Keratinocyte (primary cell): ENCODE results near the gene MEIS2. TPM values are rescaled to one million over a fixed set of nuclear protein-coding genes. Genes with fewer than 3 reads are reported as not detected.

ENCODE experiments used
- DNase-seq: peaks from one replicate; pipeline ENCODE4 v3.0.0-alpha.2; 2011; ENCODE audit warnings: low read depth, missing footprints, low spot score
- FAIRE-seq: peaks from 2 replicates; lab custom pipeline; 2011; peaks lifted over from hg19 to GRCh38; lab: Jason Lieb, UNC
- H2AFZ ChIP-seq: 2 replicates; pipeline ENCODE4 v1.6.0; 2012; ENCODE audit warnings: low read length, control low read depth, inconsistent platforms; ENCODE audit not compliant: control insufficient read depth
- H3K27ac ChIP-seq: 2 replicates; pipeline ENCODE4 v1.5.1; 2011; ENCODE audit warnings: low read length; ENCODE audit not compliant: control insufficient read depth, insufficient read depth
- H3K27me3 ChIP-seq: 3 replicates; pipeline ENCODE4 v1.6.0; 2011; ENCODE audit warnings: low read length; ENCODE audit not compliant: control insufficient read depth, insufficient read depth; ENCODE audit errors: extremely low read depth
- H3K36me3 ChIP-seq, 2 experiments: 2 replicates in 1 of 2; 3 replicates in 1 of 2; pipeline ENCODE4 v1.5.1; 2011; ENCODE audit warnings: low read length in 2 of 2, mild to moderate bottlenecking in 1 of 2; ENCODE audit not compliant: control insufficient read depth in 2 of 2, insufficient read depth in 2 of 2; ENCODE audit errors: extremely low read depth in 1 of 2
- H3K4me1 ChIP-seq: 3 replicates; pipeline ENCODE4 v1.5.1; 2011; ENCODE audit warnings: low read length; ENCODE audit not compliant: control insufficient read depth, insufficient read depth; ENCODE audit errors: extremely low read depth
- H3K4me2 ChIP-seq: 3 replicates; pipeline ENCODE4 v1.6.0; 2011; ENCODE audit warnings: low read depth, low read length; ENCODE audit not compliant: control insufficient read depth, insufficient read depth; ENCODE audit errors: extremely low read depth
- H3K4me3 ChIP-seq, 3 experiments: fragments of 200-600 bp in 1 of 3; sonication (generic) in 1 of 3; 2 replicates in 2 of 3; 3 replicates in 1 of 3; pipeline ENCODE4 v1.5.1; 2011 to 2016; ENCODE audit warnings: low read length in 3 of 3, mild to moderate bottlenecking in 3 of 3, control low read depth in 2 of 3, inconsistent platforms in 1 of 3, low read depth in 1 of 3, mixed read lengths in 1 of 3, mixed run types in 1 of 3, moderate library complexity in 1 of 3; ENCODE audit not compliant: control insufficient read depth in 2 of 3, insufficient read depth in 2 of 3; ENCODE audit errors: extremely low read depth in 1 of 3
- H3K79me2 ChIP-seq: 2 replicates; pipeline ENCODE4 v1.6.0; 2012; ENCODE audit warnings: low read length; ENCODE audit not compliant: control insufficient read depth, insufficient read depth
- H3K9ac ChIP-seq: 3 replicates; pipeline ENCODE4 v1.6.0; 2011; ENCODE audit warnings: low read length; ENCODE audit not compliant: control insufficient read depth, insufficient read depth; ENCODE audit errors: extremely low read depth
- H3K9me1 ChIP-seq: 3 replicates; pipeline ENCODE4 v1.6.0; 2011; ENCODE audit warnings: low read length; ENCODE audit not compliant: control insufficient read depth, insufficient read depth; ENCODE audit errors: extremely low read depth
- H3K9me3 ChIP-seq: 2 replicates; pipeline ENCODE4 v1.5.1; 2012; ENCODE audit warnings: low read depth, low read length; ENCODE audit not compliant: control insufficient read depth
- H4K20me1 ChIP-seq: 3 replicates; pipeline ENCODE4 v1.6.0; 2011; ENCODE audit warnings: low read length; ENCODE audit not compliant: control insufficient read depth, insufficient read depth; ENCODE audit errors: extremely low read depth
- EZH2 ChIP-seq: IDR thresholded peaks from one replicate; pipeline ENCODE4 v1.6.1; 2012; ENCODE audit warnings: inconsistent platforms, mild to moderate bottlenecking, low read length, moderate library complexity
- dilution Hi-C: fragments of 300-500 bp; cut with MboI; formaldehyde crosslinking; loops from one replicate; pipeline ENCODE4 v1.7.0; 2020; ENCODE audit warnings: low sequenced_read_pairs; ENCODE audit not compliant: extremely low pct_ligation_motif_present
- polyA plus RNA-seq, 5 experiments: library from polyadenylated mRNA; depleted of rRNA in 3 of 5; stranded (reverse) in 3 of 5; stranded (forward) in 1 of 5; unstranded in 1 of 5; fragments of >200 nt; gene quantifications; 1 replicate in 1 of 5; 2 replicates in 3 of 5; 3 replicates in 1 of 5; pipeline versions ENCODE4 v1.2.1 to v1.2.3, GENCODE V29; 2011 to 2012; ENCODE audit warnings: missing spikeins in 2 of 5, low read depth in 1 of 5, low replicate concordance in 1 of 5
- TF ChIP-seq, protein P1 (sequence below), 3 experiments: IDR thresholded peaks in 1 of 3; conservative IDR thresholded peaks in 1 of 3; optimal IDR thresholded peaks in 1 of 3; 2 replicates in 2 of 3; 3 replicates in 1 of 3; pipeline versions ENCODE3 to v1.5.1; 2011; ENCODE audit warnings: low read length in 3 of 3, mild to moderate bottlenecking in 3 of 3, moderate library complexity in 2 of 3, control low read depth in 1 of 3, inconsistent platforms in 1 of 3; ENCODE audit not compliant: insufficient read depth in 2 of 3; ENCODE audit errors: extremely low read depth in 1 of 3

MEIS2 gene
- polyA plus RNA-seq, 1 donor (not counting 4 experiments of a cell fraction or from before 2014, with no cell fraction given) = 11.4 TPM

DNA sequence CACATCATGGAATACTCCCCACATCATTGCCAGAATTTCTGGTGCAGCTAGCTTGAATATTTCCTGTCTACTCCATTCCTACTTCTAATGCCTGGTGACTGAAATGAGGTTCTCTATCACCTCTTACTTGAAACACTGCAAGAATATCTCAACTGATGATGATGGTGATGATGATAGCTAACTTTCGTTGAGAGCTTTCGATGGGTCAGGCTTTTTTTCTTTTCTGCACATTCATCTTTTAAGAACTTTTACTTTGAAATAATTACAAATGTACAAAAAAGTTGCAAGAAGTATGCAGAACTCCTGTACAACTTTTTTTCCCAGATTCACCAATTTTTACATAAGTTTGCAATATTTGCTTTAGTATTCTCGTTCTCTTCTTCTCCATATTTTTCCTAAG is 233.5 kb downstream of the MEIS2 start:
- Histone ChIP-seq H3K36me3 (no peaks in the 10 kb centered on the region), H4K20me1 (no peaks in the 10 kb centered on the region), H3K27me3 (peaks cover 3% of the 10 kb centered on the region), H3K9ac (no peak overlapping the region), H2AFZ (no peak overlapping the region), H3K27ac (no peak overlapping the region), H3K79me2 (no peaks in the 10 kb centered on the region), H3K9me1 (no peaks in the 10 kb centered on the region), H3K9me3 (no peaks in the 10 kb centered on the region), H3K4me2 (no peak overlapping the region), H3K4me3 (no peak overlapping the region), H3K4me1 (no peaks in the 10 kb centered on the region)
- FAIRE-seq (no peak), DNase-seq (no peak)
- dilution Hi-C loops = no loop called here
- TF ChIP-seq EZH2 = no peak
- TF ChIP-seq, protein P1, sequence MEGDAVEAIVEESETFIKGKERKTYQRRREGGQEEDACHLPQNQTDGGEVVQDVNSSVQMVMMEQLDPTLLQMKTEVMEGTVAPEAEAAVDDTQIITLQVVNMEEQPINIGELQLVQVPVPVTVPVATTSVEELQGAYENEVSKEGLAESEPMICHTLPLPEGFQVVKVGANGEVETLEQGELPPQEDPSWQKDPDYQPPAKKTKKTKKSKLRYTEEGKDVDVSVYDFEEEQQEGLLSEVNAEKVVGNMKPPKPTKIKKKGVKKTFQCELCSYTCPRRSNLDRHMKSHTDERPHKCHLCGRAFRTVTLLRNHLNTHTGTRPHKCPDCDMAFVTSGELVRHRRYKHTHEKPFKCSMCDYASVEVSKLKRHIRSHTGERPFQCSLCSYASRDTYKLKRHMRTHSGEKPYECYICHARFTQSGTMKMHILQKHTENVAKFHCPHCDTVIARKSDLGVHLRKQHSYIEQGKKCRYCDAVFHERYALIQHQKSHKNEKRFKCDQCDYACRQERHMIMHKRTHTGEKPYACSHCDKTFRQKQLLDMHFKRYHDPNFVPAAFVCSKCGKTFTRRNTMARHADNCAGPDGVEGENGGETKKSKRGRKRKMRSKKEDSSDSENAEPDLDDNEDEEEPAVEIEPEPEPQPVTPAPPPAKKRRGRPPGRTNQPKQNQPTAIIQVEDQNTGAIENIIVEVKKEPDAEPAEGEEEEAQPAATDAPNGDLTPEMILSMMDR (optimal IDR thresholded peaks at IDR 0.05 in 1 of 3, IDR thresholded peaks at IDR 0.05 in 1 of 3, conservative IDR thresholded peaks at IDR 0.05 in 1 of 3; ENCODE audit: extremely low read depth in 1 of 3, insufficient read depth in 2 of 3, low read length in 3 of 3) = no peak

- H2AFZ ChIP-seq = no peak overlapping the region
- DNase-seq = no peak
- no peaks in the 10 kb centered on the region for H3K9me1 ChIP-seq
- TF ChIP-seq EZH2 = no peak
- TF ChIP-seq, protein P1 (optimal IDR thresholded peaks at IDR 0.05 in 1 of 3, IDR thresholded peaks at IDR 0.05 in 1 of 3, conservative IDR thresholded peaks at IDR 0.05 in 1 of 3; ENCODE audit: extremely low read depth in 1 of 3, insufficient read depth in 2 of 3, low read length in 3 of 3) = no peak
- no peak overlapping the region for H3K27ac ChIP-seq
- H3K36me3 ChIP-seq = no peaks in the 10 kb centered on the region
- dilution Hi-C loops = no loop called here
- H4K20me1 ChIP-seq = no peaks in the 10 kb centered on the region
- H3K9me3 ChIP-seq = no peaks in the 10 kb centered on the region
- H3K27me3 ChIP-seq = no peaks in the 10 kb centered on the region
- no peak overlapping the region for H3K9ac ChIP-seq
- no peak overlapping the region for H3K4me3 ChIP-seq
- no peaks in the 10 kb centered on the region for H3K4me1 ChIP-seq
- no peaks in the 10 kb centered on the region for H3K79me2 ChIP-seq
- no peak overlapping the region for H3K4me2 ChIP-seq
- FAIRE-seq = no peak
Measured at GRCh38 chr15:36863570-36863969, 236.8 kb downstream of the MEIS2 start.
